Subcutaneous adipose tissue (tissue), 4 donors: Measurements from ENCODE around the gene DEPDC5. TPM values are rescaled to one million over a fixed set of nuclear protein-coding genes. Genes with fewer than 3 reads are reported as not detected.

Source experiments
- CTCF ChIP-seq: fragments of 450-650 bp; IDR thresholded peaks from one replicate; pipeline ENCODE4 v1.5.1; 2016; ENCODE audit warnings: low read depth, mild to moderate bottlenecking, control low read depth, antibody characterized with exemption, moderate library complexity
- total RNA-seq, 4 donors: library from RNA; depleted of rRNA; stranded (reverse); fragments of >200 nt; gene quantifications; one replicate each; pipeline ENCODE4 v1.1.0, GENCODE V29; 2016

Gene DEPDC5
- total RNA-seq, 4 donors from 2014 or later, result 13.2 to 15.6 (median 15.0) TPM

GRCh38 chr22:31730344-31730711 is 23.5 kb upstream of the DEPDC5 start:
- no peak for TF ChIP-seq CTCF

GRCh38 chr22:31732089-31732829 is 21.6 kb upstream of the DEPDC5 start:
- no peak for TF ChIP-seq CTCF

- TF ChIP-seq CTCF, result no peak
Observed at GRCh38 chr22:31733580-31734079, 20.2 kb upstream of the DEPDC5 start.

- no peak for TF ChIP-seq CTCF
Observed at GRCh38 chr22:31734512-31734911, 19.3 kb upstream of the DEPDC5 start.

- no peak for TF ChIP-seq CTCF
Observed at GRCh38 chr22:31736458-31736857, 17.4 kb upstream of the DEPDC5 start.

- no peak for TF ChIP-seq CTCF
Observed at GRCh38 chr22:31737932-31738331, 15.9 kb upstream of the DEPDC5 start.

GRCh38 chr22:31738566-31738965 is 15.3 kb upstream of the DEPDC5 start:
- TF ChIP-seq CTCF, result no peak
